Keratinocyte (primary cell): ENCODE results near the gene USP49.

Source experiments
- EZH2 ChIP-seq: IDR thresholded peaks from one replicate; pipeline ENCODE4 v1.6.1; 2012; ENCODE audit warnings: inconsistent platforms, mild to moderate bottlenecking, low read length, moderate library complexity
- TF ChIP-seq, protein P1 (sequence below), 3 experiments: IDR thresholded peaks in 1 of 3; conservative IDR thresholded peaks in 1 of 3; optimal IDR thresholded peaks in 1 of 3; 2 replicates in 2 of 3; 3 replicates in 1 of 3; pipeline versions ENCODE3 to v1.5.1; 2011; ENCODE audit warnings: low read length in 3 of 3, mild to moderate bottlenecking in 3 of 3, moderate library complexity in 2 of 3, control low read depth in 1 of 3, inconsistent platforms in 1 of 3; ENCODE audit not compliant: insufficient read depth in 2 of 3; ENCODE audit errors: extremely low read depth in 1 of 3

DNA sequence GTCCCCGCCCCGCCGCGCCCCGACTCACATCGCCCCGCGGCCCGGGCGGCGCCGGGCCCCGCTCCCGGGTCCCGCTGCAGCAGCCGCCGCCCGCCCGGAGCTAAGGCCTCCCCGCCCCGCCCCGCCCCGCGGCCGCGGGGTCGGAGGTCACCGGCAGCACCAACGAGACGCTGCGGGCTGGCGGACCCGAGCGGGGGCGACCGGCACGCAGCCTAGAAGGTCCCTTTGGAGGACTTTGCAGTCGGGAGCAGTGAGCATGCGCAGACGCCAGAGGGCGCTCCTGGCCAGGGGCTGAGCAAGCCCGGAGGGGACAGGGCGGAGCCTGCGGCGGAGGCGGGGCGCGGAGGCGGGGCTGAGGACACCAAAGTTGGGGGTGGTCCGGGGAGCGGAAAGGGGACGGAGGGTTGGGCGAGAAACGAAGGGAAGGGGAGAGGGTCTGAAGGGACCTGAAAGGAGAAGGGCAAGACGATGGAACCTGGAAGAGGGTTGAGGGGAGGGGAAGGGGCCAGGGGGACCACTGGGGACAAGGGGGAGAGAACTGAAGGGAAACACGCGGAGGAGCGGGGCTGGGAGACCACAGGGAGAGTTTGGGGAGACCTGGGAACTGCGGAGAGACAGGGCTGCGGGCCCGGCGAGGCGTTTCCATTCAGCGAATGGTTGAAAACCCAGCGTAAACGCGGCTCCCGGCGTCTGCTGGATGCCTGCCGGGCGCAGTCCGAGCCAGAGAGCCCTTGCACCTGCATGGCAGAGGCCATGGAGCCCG lies 115.2 kb downstream of the USP49 start, which contains the start of gene FRS3:
- TF ChIP-seq, protein P1, sequence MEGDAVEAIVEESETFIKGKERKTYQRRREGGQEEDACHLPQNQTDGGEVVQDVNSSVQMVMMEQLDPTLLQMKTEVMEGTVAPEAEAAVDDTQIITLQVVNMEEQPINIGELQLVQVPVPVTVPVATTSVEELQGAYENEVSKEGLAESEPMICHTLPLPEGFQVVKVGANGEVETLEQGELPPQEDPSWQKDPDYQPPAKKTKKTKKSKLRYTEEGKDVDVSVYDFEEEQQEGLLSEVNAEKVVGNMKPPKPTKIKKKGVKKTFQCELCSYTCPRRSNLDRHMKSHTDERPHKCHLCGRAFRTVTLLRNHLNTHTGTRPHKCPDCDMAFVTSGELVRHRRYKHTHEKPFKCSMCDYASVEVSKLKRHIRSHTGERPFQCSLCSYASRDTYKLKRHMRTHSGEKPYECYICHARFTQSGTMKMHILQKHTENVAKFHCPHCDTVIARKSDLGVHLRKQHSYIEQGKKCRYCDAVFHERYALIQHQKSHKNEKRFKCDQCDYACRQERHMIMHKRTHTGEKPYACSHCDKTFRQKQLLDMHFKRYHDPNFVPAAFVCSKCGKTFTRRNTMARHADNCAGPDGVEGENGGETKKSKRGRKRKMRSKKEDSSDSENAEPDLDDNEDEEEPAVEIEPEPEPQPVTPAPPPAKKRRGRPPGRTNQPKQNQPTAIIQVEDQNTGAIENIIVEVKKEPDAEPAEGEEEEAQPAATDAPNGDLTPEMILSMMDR (optimal IDR thresholded peaks at IDR 0.05 in 1 of 3, IDR thresholded peaks at IDR 0.05 in 1 of 3, conservative IDR thresholded peaks at IDR 0.05 in 1 of 3; ENCODE audit: extremely low read depth in 1 of 3, insufficient read depth in 2 of 3, low read length in 3 of 3), result peak in 2 of 3 experiments; percentile 65 to 96
- TF ChIP-seq EZH2, result no peak
